Mucosa of rectum (tissue), 2 donors: ENCODE measurements around the gene OR2G2.

Experiments
- H3K27ac ChIP-seq, 2 donors: one replicate each; pipeline ENCODE4 v1.7.0; 2013; ENCODE audit warnings: inconsistent platforms in 2 of 2, low read depth in 2 of 2, low read length in 2 of 2
- H3K27me3 ChIP-seq, 2 donors: one replicate each; pipeline ENCODE4 v1.7.0; 2013; ENCODE audit warnings: low read length in 2 of 2; ENCODE audit not compliant: control insufficient read depth in 2 of 2, insufficient read depth in 2 of 2
- H3K36me3 ChIP-seq, 2 donors: one replicate each; pipeline ENCODE4 v1.7.0; 2013; ENCODE audit warnings: low read length in 2 of 2; ENCODE audit not compliant: control insufficient read depth in 2 of 2, insufficient read depth in 2 of 2
- H3K4me1 ChIP-seq, 2 donors: one replicate each; pipeline ENCODE4 v1.7.0; 2013; ENCODE audit warnings: low read length in 2 of 2, mild to moderate bottlenecking in 1 of 2; ENCODE audit not compliant: control insufficient read depth in 2 of 2, insufficient read depth in 2 of 2
- H3K4me3 ChIP-seq, 2 donors: one replicate each; pipeline ENCODE4 v1.7.0; 2013; ENCODE audit warnings: low read length in 2 of 2
- H3K9ac ChIP-seq, 2 donors: one replicate each; pipeline ENCODE4 v1.7.0; 2013; ENCODE audit warnings: low read length in 2 of 2, low read depth in 1 of 2, mild to moderate bottlenecking in 1 of 2
- H3K9me3 ChIP-seq, 2 donors: one replicate each; pipeline ENCODE4 v1.7.0; 2013; ENCODE audit warnings: low read length in 2 of 2; ENCODE audit not compliant: control insufficient read depth in 2 of 2
- donor health status: healthy.
- donor health status: Normal muscosa, but diverticular disease.

OR2G2 gene

GRCh38 chr1:247588060-247588459 is at the start of gene OR2G2:
Gene OR2G2 (plus strand): TSS chr1:247588360. CDS start chr1:247588360, 0 bp downstream.
- no peak within 1 kb of the TSS for H3K9ac ChIP-seq
- H3K36me3 ChIP-seq = no peaks in the 10 kb centered on the region
- H3K4me1 ChIP-seq = no peaks in the 10 kb centered on the region
- no peaks in the 10 kb centered on the region for H3K27me3 ChIP-seq
- no peak within 1 kb of the TSS for H3K27ac ChIP-seq
- H3K4me3 ChIP-seq = no peak within 1 kb of the TSS
- no peaks in the 10 kb centered on the region for H3K9me3 ChIP-seq

DNA sequence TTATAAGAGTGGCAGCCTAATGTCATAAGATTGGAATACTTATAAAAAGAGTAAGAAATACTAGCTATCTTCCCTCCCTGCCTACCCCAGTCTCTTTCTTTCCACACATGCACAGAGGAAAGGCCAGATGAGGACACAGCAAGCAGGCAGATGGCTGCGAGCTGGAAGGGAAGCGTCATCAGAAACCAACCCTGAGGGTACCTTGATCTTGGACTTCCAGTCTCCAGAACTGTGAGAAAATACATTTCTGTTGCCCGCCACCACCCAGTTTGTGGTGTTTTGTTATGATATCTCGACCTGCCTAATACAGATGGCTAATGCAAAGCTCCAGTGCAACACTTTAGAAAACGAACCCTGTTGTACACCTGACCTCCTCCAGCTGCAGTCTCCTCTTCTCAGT is 49.6 kb upstream of the OR2G2 start:
- Histone ChIP-seq H3K9me3 (no peaks in the 10 kb centered on the region), H3K4me3 (no peak overlapping the region), H3K4me1 (no peaks in the 10 kb centered on the region), H3K9ac (no peak overlapping the region), H3K27me3 (no peaks in the 10 kb centered on the region), H3K36me3 (no peaks in the 10 kb centered on the region), H3K27ac (no peak overlapping the region)

DNA sequence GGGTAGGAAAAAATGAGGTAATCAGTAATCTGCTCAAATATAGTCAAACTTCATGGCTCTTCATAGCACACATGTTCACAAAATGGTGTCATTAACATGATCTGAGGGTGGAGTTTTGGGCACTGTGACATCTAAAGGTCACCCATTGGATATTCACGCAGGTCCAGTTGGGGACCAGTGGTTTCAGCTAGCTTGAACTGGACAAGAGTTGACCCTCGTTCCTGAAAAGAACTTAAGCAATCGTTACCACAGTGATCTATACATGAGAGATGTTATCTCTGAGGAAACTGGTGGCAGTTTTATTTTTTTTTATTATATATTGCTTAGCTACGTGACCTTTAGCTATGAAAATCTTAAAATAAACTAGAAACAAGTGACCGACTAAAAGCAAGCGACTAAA is 48.9 kb upstream of the OR2G2 start:
- Histone ChIP-seq H3K36me3 (no peaks in the 10 kb centered on the region), H3K4me3 (no peak overlapping the region), H3K9ac (no peak overlapping the region), H3K9me3 (no peaks in the 10 kb centered on the region), H3K27ac (no peak overlapping the region), H3K4me1 (no peaks in the 10 kb centered on the region), H3K27me3 (no peaks in the 10 kb centered on the region)

DNA sequence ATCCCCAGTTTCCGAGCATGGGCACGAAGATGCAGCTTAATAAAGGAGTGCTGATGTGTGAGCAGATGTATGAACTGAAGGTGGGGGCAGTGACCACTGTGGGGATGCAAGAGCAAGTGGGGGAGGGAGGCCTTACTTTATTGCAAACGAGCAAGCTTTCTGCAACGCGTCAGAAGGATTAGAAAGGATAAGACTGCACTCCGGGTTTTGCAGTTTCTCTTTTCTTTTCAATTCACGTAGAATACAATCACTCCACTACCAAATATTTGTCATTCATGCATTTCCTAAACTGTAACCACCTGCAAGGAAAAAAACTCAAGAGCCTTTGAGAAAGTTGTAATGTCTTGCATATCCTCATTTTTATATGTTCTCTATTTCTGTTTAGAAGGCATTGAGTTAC is 47.6 kb upstream of the OR2G2 start:
- H3K4me1 ChIP-seq = no peaks in the 10 kb centered on the region
- no peaks in the 10 kb centered on the region for H3K9me3 ChIP-seq
- no peak overlapping the region for H3K9ac ChIP-seq
- no peaks in the 10 kb centered on the region for H3K27me3 ChIP-seq
- no peak overlapping the region for H3K27ac ChIP-seq
- H3K4me3 ChIP-seq = no peak overlapping the region
- no peaks in the 10 kb centered on the region for H3K36me3 ChIP-seq

DNA sequence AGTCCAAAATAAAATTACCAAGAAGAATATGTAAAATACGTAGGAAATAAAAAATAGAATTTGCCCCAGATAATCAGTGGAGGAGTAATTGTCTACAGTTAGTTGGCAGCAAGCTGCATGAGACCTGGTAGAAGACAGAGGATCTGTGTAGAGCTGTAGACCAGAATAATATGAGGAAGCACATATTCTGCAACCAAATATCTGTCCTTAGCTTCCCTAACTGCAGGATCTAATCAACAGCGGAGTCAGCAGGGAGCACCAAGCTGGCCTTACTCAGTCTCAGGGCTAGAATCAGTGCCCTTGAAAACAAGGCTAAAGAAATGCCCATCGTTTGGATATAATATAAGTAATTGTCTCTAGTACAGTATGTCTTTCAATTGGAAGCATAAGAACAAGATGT is 45.3 kb upstream of the OR2G2 start:
- no peaks in the 10 kb centered on the region for H3K36me3 ChIP-seq
- no peak overlapping the region for H3K9ac ChIP-seq
- no peak overlapping the region for H3K27ac ChIP-seq
- no peaks in the 10 kb centered on the region for H3K27me3 ChIP-seq
- H3K9me3 ChIP-seq = no peaks in the 10 kb centered on the region
- H3K4me1 ChIP-seq = no peaks in the 10 kb centered on the region
- no peak overlapping the region for H3K4me3 ChIP-seq

DNA sequence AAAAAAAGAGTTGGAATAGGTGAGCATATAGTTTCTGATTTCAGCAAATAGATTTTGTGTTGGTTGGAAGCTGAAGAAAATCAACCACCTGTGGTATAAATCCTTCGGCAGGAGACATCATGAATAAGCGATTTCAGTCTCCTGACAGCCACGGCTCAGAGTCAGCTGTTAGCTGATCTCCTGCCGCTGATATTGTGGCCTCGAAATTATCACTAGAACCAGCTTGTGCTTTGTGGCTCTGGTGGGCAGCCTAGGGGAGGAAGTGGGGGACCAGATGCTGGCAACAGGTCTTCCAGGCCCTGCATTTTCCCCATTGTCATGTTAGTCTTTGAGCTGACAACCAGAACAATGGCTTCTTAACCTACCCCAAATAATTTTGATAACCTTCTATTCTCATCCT is 40.1 kb upstream of the OR2G2 start:
- no peaks in the 10 kb centered on the region for H3K4me1 ChIP-seq

GRCh38 chr1:247548769-247549182 is 39.4 kb upstream of the OR2G2 start, which contains the start of gene GCSAML:
Gene GCSAML (plus strand): TSS chr1:247549134. CDS start chr1:247549192, 58 bp downstream.
- H3K9ac ChIP-seq = no peak within 1 kb of the TSS
- peak within 1 kb of the TSS in 1 of 2 donors; percentile 14 for H3K4me3 ChIP-seq
- no peaks in the 10 kb centered on the region for H3K4me1 ChIP-seq
- H3K9me3 ChIP-seq = no peaks in the 10 kb centered on the region
- H3K36me3 ChIP-seq = no peaks in the 10 kb centered on the region
- no peaks in the 10 kb centered on the region for H3K27me3 ChIP-seq
- no peak within 1 kb of the TSS for H3K27ac ChIP-seq

More for the DNA sequence above, 40.1 kb upstream of the OR2G2 start:
- H3K4me3 ChIP-seq = no peak overlapping the region
- no peaks in the 10 kb centered on the region for H3K9me3 ChIP-seq
- no peaks in the 10 kb centered on the region for H3K36me3 ChIP-seq
- no peak overlapping the region for H3K9ac ChIP-seq
- H3K27me3 ChIP-seq = no peaks in the 10 kb centered on the region
- H3K27ac ChIP-seq = no peak overlapping the region

DNA sequence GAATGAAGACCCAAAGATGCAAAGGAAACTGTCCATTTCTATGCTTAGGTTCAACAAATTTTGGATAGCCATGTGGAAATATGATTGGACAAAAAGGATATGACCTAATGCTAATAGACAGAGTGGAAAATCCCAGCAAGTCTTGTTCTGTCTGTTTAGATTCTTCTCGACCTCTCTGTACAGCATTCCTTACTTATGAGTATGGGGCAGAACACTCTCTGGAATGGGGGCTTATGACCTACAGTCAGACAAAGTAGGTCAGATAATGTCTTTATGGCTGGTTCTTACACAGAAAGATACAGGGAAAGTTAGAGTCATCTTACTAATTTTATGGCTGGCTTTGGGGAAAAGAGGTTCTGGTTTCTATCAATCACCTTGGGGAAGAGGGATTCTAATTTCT is 36.4 kb upstream of the OR2G2 start:
- Histone ChIP-seq H3K9ac (no peak overlapping the region), H3K4me3 (no peak overlapping the region), H3K27me3 (no peaks in the 10 kb centered on the region), H3K27ac (no peak overlapping the region), H3K4me1 (no peaks in the 10 kb centered on the region), H3K9me3 (no peaks in the 10 kb centered on the region), H3K36me3 (no peaks in the 10 kb centered on the region)

- Histone ChIP-seq H3K9me3 (no peaks in the 10 kb centered on the region), H3K4me3 (no peak overlapping the region), H3K27ac (no peak overlapping the region), H3K27me3 (no peaks in the 10 kb centered on the region), H3K4me1 (no peaks in the 10 kb centered on the region), H3K9ac (no peak overlapping the region), H3K36me3 (no peaks in the 10 kb centered on the region)
These were observed 35.9 kb upstream of the OR2G2 start for GRCh38 chr1:247552231-247552630.

DNA sequence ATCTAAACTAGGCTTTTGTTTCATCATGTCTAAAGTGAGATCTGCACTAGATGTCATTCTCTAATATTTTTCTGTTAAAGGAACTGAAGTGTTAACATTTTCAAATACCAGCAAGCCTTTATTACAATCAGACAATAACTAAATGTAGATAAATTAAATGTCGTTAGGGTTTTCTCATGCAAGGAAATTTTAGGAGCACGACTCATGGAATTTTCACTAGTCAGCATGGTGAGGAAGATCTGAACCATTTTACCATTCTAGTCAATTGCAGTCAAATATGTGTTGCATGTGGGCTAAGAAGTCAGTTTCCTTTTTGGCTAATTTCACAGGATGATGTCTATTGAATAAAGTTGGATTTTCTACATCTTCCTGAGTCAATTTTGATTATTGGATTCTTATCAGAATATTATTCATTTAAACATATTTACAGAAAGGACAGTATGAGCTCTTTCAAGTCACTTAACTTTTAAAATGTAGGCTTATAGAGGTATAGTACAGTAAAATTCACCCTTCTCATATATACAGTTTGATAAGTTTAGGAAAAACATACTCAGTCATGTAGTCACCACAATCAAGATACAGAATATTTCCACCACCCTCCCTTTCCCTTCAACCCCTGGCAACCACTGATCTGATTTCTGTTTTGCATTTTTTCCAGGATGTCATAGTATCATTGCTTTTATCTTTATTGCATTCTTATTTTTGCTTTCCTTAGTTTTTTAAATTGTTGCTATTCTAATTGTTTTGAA is 30.1 kb upstream of the OR2G2 start:
- no peaks in the 10 kb centered on the region for H3K9me3 ChIP-seq
- H3K4me1 ChIP-seq = no peaks in the 10 kb centered on the region
- H3K4me3 ChIP-seq = no peak overlapping the region
- H3K36me3 ChIP-seq = no peaks in the 10 kb centered on the region
- H3K9ac ChIP-seq = no peak overlapping the region
- H3K27ac ChIP-seq = no peak overlapping the region
- H3K27me3 ChIP-seq = no peaks in the 10 kb centered on the region
